Mucosa of descending colon (tissue), 3 donors: ENCODE results near the gene RESP18. TPM values are rescaled to one million over a fixed set of nuclear protein-coding genes. Genes with fewer than 3 reads are reported as not detected.

Experiments used
- ATAC-seq: fragments of 200-7000 bp; cut with Tn5 transposase; one replicate; pipeline ENCODE4 v1.9.1; 2020; ENCODE audit warnings: mild to moderate bottlenecking, moderate library complexity
- DNase-seq, 3 donors: peaks; one replicate each; pipeline ENCODE4 v3.0.0-alpha.2; 2020
- H3K36me3 ChIP-seq: fragments of 200-600 bp; one replicate; pipeline ENCODE4 v1.8.0; 2021; ENCODE audit warnings: low read depth, mild to moderate bottlenecking
- H3K4me1 ChIP-seq: fragments of 200-600 bp; one replicate; pipeline ENCODE4 v1.8.0; 2021; ENCODE audit warnings: low read depth, mild to moderate bottlenecking
- H3K4me3 ChIP-seq: fragments of 200-600 bp; one replicate; pipeline ENCODE4 v1.8.0; 2021; ENCODE audit warnings: mild to moderate bottlenecking
- H3K9me3 ChIP-seq: fragments of 200-600 bp; one replicate; pipeline ENCODE4 v1.8.0; 2021; ENCODE audit warnings: mild to moderate bottlenecking
- CTCF ChIP-seq: fragments of 200-600 bp; IDR thresholded peaks from one replicate; pipeline ENCODE4 v1.8.0; 2022; ENCODE audit warnings: antibody characterized with exemption, mild to moderate bottlenecking
- intact Hi-C, 2 donors: fragments of 100-400 bp; cut with DNase I in 1 of 2; cut with micrococcal nuclease in 1 of 2; formaldehyde crosslinking; loops; one replicate each; pipeline versions ENCODE4 v1.11.0 to v1.11.1; 2022; cut with DNase I, micrococcal nuclease
- total RNA-seq, 3 donors: library from RNA; stranded (reverse); fragmentation: NEBNext Ultra II Directional in 2 of 3; extraction: Animal tissue kit (Norgen Biotek cat#: 25700) in 2 of 3; gene quantifications; one replicate each; pipeline versions ENCODE4 v1.2.1 to v1.2.4, GENCODE V29; 2021 to 2023
- donor health status: DM: no; HTN: no; CAD: no; lungs with moderate emphysema.
- donor health status: DM: no; HTN: no; CAD: no.
- donor health status: DM: no; HTN: yes; CAD: no.

RESP18 gene
- total RNA-seq, 3 donors from 2014 or later = not detected

- intact Hi-C loops = no loop called here
- H3K4me3 ChIP-seq = no peak overlapping the region
- peaks cover 9% of the 10 kb centered on the region for H3K4me1 ChIP-seq
- H3K9me3 ChIP-seq = no peaks in the 10 kb centered on the region
- ATAC-seq (no peak), DNase-seq (no peak)
- no peak for TF ChIP-seq CTCF
- H3K36me3 ChIP-seq = no peaks in the 10 kb centered on the region
Measured at GRCh38 chr2:219299372-219299760, 33.2 kb downstream of the RESP18 start.

GRCh38 chr2:219298759-219299371 lies 33.7 kb downstream of the RESP18 start:
- Histone ChIP-seq H3K4me1 (peaks cover 12% of the 10 kb centered on the region), H3K9me3 (no peaks in the 10 kb centered on the region), H3K36me3 (no peaks in the 10 kb centered on the region), H3K4me3 (no peak overlapping the region)
- intact Hi-C loops = no loop called here
- DNase-seq = peak; percentile 87 to 97 (median 95)
- TF ChIP-seq CTCF = peak; percentile 99
- peak; percentile 78 for ATAC-seq

DNA sequence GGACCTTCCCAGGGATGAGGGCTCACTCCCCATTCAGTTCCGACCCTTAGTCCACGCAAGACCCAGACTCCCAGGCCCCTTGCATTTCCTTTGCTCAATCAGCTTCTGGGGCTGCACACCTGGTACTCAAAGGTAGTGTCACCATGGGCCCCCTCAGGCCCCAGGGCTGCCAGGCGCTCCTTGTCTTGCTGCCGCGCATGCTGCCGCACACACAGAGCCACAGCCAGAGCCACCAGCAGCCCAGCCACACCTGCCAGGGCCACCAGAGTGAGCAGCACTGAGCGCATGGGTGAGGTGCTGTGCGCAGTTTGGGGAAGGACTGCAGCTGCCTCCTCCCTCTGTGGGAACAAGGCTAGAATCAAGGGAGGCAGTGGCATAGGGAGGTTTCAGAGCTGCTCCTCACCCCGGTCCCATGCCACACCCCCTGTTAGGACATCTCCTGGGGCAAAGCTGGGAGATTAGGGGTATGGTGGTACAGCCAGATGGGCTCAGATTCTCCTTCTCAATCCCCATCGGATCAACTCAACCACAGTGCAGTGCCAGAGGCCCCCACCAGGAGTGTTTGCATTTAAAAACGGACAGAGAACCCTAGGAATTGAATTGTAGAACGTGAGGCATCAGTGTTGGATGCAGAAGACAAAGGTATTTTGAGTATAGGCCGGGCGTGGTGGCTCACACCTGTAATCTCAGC lies 34.6 kb downstream of the RESP18 start:
- intact Hi-C loops = no loop called here
- no peaks in the 10 kb centered on the region for H3K36me3 ChIP-seq
- no peaks in the 10 kb centered on the region for H3K9me3 ChIP-seq
- H3K4me1 ChIP-seq = peaks cover 12% of the 10 kb centered on the region
- no peak for TF ChIP-seq CTCF
- H3K4me3 ChIP-seq = no peak overlapping the region
- DNase-seq (no peak), ATAC-seq (no peak)

GRCh38 chr2:219296631-219297391 lies 35.7 kb downstream of the RESP18 start:
- H3K9me3 ChIP-seq = no peaks in the 10 kb centered on the region
- intact Hi-C loops = no loop called here
- H3K36me3 ChIP-seq = no peaks in the 10 kb centered on the region
- H3K4me1 ChIP-seq = peaks cover 12% of the 10 kb centered on the region
- no peak overlapping the region for H3K4me3 ChIP-seq
- DNase-seq (no peak), ATAC-seq (no peak)
- TF ChIP-seq CTCF = no peak

DNA sequence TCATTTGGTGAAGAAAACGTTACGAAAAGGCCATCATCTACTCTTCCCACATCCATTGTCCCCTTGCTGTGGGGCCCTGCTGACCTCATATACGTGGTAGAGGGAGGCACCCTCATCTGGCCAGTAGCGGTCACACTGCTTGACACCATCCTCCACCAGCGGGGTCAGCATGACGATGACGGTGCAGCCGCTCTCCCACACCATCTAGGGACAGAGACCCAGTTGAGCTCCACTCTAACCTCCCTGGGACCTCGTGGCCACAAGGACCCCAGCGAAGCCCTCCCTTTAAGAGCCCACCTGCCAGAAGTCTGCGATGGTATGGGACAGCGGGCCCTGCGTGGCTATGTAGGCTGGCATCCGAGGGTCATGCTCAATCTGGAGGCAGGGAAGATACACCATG lies 36.4 kb downstream of the RESP18 start:
- Histone ChIP-seq H3K36me3 (no peaks in the 10 kb centered on the region), H3K4me1 (peaks cover 12% of the 10 kb centered on the region), H3K9me3 (no peaks in the 10 kb centered on the region), H3K4me3 (no peak overlapping the region)
- intact Hi-C loops = no loop called here
- no peak for TF ChIP-seq CTCF
- ATAC-seq (no peak), DNase-seq (no peak)
